Neuronal stem cell (in vitro differentiated cells): ENCODE results near the gene POM121.
"Not testable (repeated sequence)": the region's sequence is repeated elsewhere in the genome, so short reads cannot be mapped to it uniquely, and the experiment has no call there.

Source experiments
- DNase-seq: peaks from one replicate; pipeline ENCODE4 v3.0.0-alpha.2; 2013; ENCODE audit warnings: low spot score
- H2AFZ ChIP-seq: one replicate; pipeline ENCODE4 v1.6.1; 2013; ENCODE audit warnings: mild to moderate bottlenecking, low read length, inconsistent platforms
- H2AK5ac ChIP-seq: 2 replicates; pipeline ENCODE4 v1.6.1; 2013; ENCODE audit warnings: low read depth, mild to moderate bottlenecking, inconsistent platforms, low read length, moderate library complexity, mixed read lengths
- H2BK120ac ChIP-seq: 2 replicates; pipeline ENCODE4 v1.6.1; 2013; ENCODE audit warnings: low read depth, mild to moderate bottlenecking, inconsistent platforms, low read length, moderate library complexity, mixed read lengths
- H2BK12ac ChIP-seq: one replicate; pipeline ENCODE4 v1.6.1; 2013; ENCODE audit warnings: low read length, inconsistent platforms
- H2BK15ac ChIP-seq: 2 replicates; pipeline ENCODE4 v1.6.1; 2013; ENCODE audit warnings: mild to moderate bottlenecking, low read length, inconsistent platforms, mixed read lengths
- H2BK5ac ChIP-seq: one replicate; pipeline ENCODE4 v1.6.1; 2013; ENCODE audit warnings: inconsistent platforms, mild to moderate bottlenecking, low read length, moderate library complexity
- H3K14ac ChIP-seq: one replicate; pipeline ENCODE4 v1.6.1; 2013; ENCODE audit warnings: low read length, inconsistent platforms
- H3K18ac ChIP-seq: 2 replicates; pipeline ENCODE4 v1.6.1; 2013; ENCODE audit warnings: low read length, inconsistent platforms
- H3K23ac ChIP-seq: 2 replicates; pipeline ENCODE4 v1.6.1; 2013; ENCODE audit warnings: low read depth, mild to moderate bottlenecking, mixed read lengths, low read length, inconsistent platforms; ENCODE audit not compliant: poor library complexity
- H3K27ac ChIP-seq: replicated peaks from 3 replicates; pipeline ENCODE4 v1.5.1; 2013; ENCODE audit warnings: low read length, inconsistent platforms
- H3K27me3 ChIP-seq, 3 experiments: 2 replicates each; pipeline ENCODE4 v1.6.1; 2013; ENCODE audit warnings: low read length in 3 of 3, mild to moderate bottlenecking in 2 of 3, inconsistent platforms in 1 of 3, low read depth in 1 of 3, mixed read lengths in 1 of 3, moderate library complexity in 1 of 3; ENCODE audit not compliant: control insufficient read depth in 3 of 3, insufficient read depth in 3 of 3
- H3K36me3 ChIP-seq, 2 donors: replicated peaks in 1 of 2; 2 replicates each; pipeline ENCODE4 v1.6.1; 2013; ENCODE audit warnings: low read length in 2 of 2; ENCODE audit not compliant: control insufficient read depth in 2 of 2, insufficient read depth in 2 of 2
- H3K4ac ChIP-seq: 2 replicates; pipeline ENCODE4 v1.6.1; 2013; ENCODE audit warnings: inconsistent platforms, mild to moderate bottlenecking, low read length, moderate library complexity
- H3K4me1 ChIP-seq, 2 donors: 1 replicate in 1 of 2; 2 replicates in 1 of 2; pipeline ENCODE4 v1.6.1; 2013; ENCODE audit warnings: low read length in 2 of 2, low read depth in 1 of 2; ENCODE audit not compliant: control insufficient read depth in 2 of 2, insufficient read depth in 1 of 2
- H3K4me2 ChIP-seq: one replicate; pipeline ENCODE4 v1.6.1; 2013; ENCODE audit warnings: mild to moderate bottlenecking, low read length, inconsistent platforms; ENCODE audit not compliant: insufficient read depth, poor library complexity, severe bottlenecking
- H3K4me3 ChIP-seq, 2 donors: 2 replicates each; pipeline ENCODE4 v1.5.1; 2013; ENCODE audit warnings: low read length in 2 of 2, mild to moderate bottlenecking in 2 of 2, inconsistent platforms in 1 of 2, moderate library complexity in 1 of 2
- H3K79me1 ChIP-seq: one replicate; pipeline ENCODE4 v1.6.1; 2013; ENCODE audit warnings: low read depth, mild to moderate bottlenecking, inconsistent platforms, low read length, moderate library complexity
- H3K9ac ChIP-seq: one replicate; pipeline ENCODE4 v1.6.1; 2013; ENCODE audit warnings: mild to moderate bottlenecking, low read depth, low read length, inconsistent platforms; ENCODE audit not compliant: poor library complexity
- H3K9me3 ChIP-seq, 2 donors: replicated peaks in 1 of 2; 2 replicates each; pipeline versions ENCODE3 to v1.6.1; 2013; ENCODE audit warnings: low read length in 2 of 2, mild to moderate bottlenecking in 2 of 2, inconsistent platforms in 1 of 2, low read depth in 1 of 2, mixed read lengths in 1 of 2, moderate library complexity in 1 of 2; ENCODE audit not compliant: control insufficient read depth in 2 of 2, insufficient read depth in 1 of 2
- H4K8ac ChIP-seq: one replicate; pipeline ENCODE4 v1.6.1; 2013; ENCODE audit warnings: low read depth, mild to moderate bottlenecking, inconsistent platforms, low read length, moderate library complexity
- H4K91ac ChIP-seq: one replicate; pipeline ENCODE4 v1.6.1; 2013; ENCODE audit warnings: low read length, low read depth, mild to moderate bottlenecking, inconsistent platforms; ENCODE audit not compliant: poor library complexity
- WGBS, 2 donors: extraction: QIAGEN DNeasy Blood & Tissue Kit; methylation state at CpG; one replicate each; pipeline ENCODE4 v1.1.7; 2013; ENCODE audit warnings: missing lambda C conversion rate in 2 of 2, mixed read lengths in 1 of 2; ENCODE audit not compliant: insufficient read length in 2 of 2, insufficient replicate concordance in 1 of 2; ENCODE audit errors: extremely low coverage in 2 of 2; 5-methylcytosine and 5-hydroxymethylcytosine counted together

Gene POM121

GRCh38 chr7:72904740-72905139, 20.2 kb upstream of the POM121 start:
- not testable (repeated sequence) for H2AK5ac ChIP-seq, H3K27me3 ChIP-seq, H3K4me2 ChIP-seq, H3K9ac ChIP-seq, H3K4me3 ChIP-seq, H3K4ac ChIP-seq, H4K8ac ChIP-seq, H3K14ac ChIP-seq, H2BK15ac ChIP-seq, H3K18ac ChIP-seq, H3K79me1 ChIP-seq, H2AFZ ChIP-seq, H3K23ac ChIP-seq, H4K91ac ChIP-seq, H3K4me1 ChIP-seq, H3K27ac ChIP-seq, DNase-seq, H2BK120ac ChIP-seq, H2BK5ac ChIP-seq, H2BK12ac ChIP-seq
- WGBS, 2 donors: no CpG with 5 or more reads among the region's 6 CpGs
- peaks cover 0 to 12% of the 10 kb centered on the region in 2 donors for H3K9me3 ChIP-seq
- peaks cover 9 to 61% of the 10 kb centered on the region in 2 donors for H3K36me3 ChIP-seq

- H2BK120ac ChIP-seq, H3K4me1 ChIP-seq, H3K4me2 ChIP-seq, H2AFZ ChIP-seq, H3K14ac ChIP-seq, H3K18ac ChIP-seq, DNase-seq, H3K27me3 ChIP-seq, H3K9ac ChIP-seq, H4K91ac ChIP-seq, H3K23ac ChIP-seq, H3K27ac ChIP-seq, H3K79me1 ChIP-seq, H4K8ac ChIP-seq, H3K4ac ChIP-seq, H3K4me3 ChIP-seq, H2BK12ac ChIP-seq, H2BK15ac ChIP-seq, H2BK5ac ChIP-seq, H2AK5ac ChIP-seq, H3K9me3 ChIP-seq: not testable (repeated sequence)
- WGBS, 2 donors: no CpG with 5 or more reads among the region's 10 CpGs
- peaks cover 6 to 37% of the 10 kb centered on the region in 2 donors for H3K36me3 ChIP-seq
These were observed 16.5 kb upstream of the POM121 start for GRCh38 chr7:72908422-72908821.

GRCh38 chr7:72911395-72911794, 13.5 kb upstream of the POM121 start:
- H3K23ac ChIP-seq, H2BK12ac ChIP-seq, H2BK5ac ChIP-seq, H3K4ac ChIP-seq, H3K9ac ChIP-seq, H2BK120ac ChIP-seq, H3K27me3 ChIP-seq, H3K4me2 ChIP-seq, H3K4me1 ChIP-seq, H4K8ac ChIP-seq, H2AFZ ChIP-seq, H3K4me3 ChIP-seq, DNase-seq, H4K91ac ChIP-seq, H3K27ac ChIP-seq, H2BK15ac ChIP-seq, H3K9me3 ChIP-seq, H3K14ac ChIP-seq, H3K18ac ChIP-seq, H2AK5ac ChIP-seq, H3K79me1 ChIP-seq: not testable (repeated sequence)
- no CpG with 5 or more reads among the region's 12 CpGs for whole genome bisulfite sequencing, 2 donors
- peaks cover 9 to 28% of the 10 kb centered on the region in 2 donors for H3K36me3 ChIP-seq

- H2BK12ac ChIP-seq, H3K27ac ChIP-seq, H2BK15ac ChIP-seq, H3K14ac ChIP-seq, DNase-seq, H3K9ac ChIP-seq, H4K91ac ChIP-seq, H3K4ac ChIP-seq, H2BK120ac ChIP-seq, H4K8ac ChIP-seq, H3K9me3 ChIP-seq, H2BK5ac ChIP-seq, H3K79me1 ChIP-seq, H3K4me3 ChIP-seq, H3K18ac ChIP-seq, H3K23ac ChIP-seq, H3K27me3 ChIP-seq, H3K4me2 ChIP-seq, H2AFZ ChIP-seq, H2AK5ac ChIP-seq: not testable (repeated sequence)
- WGBS, 2 donors: no CpG with 5 or more reads among the region's 10 CpGs
- Histone ChIP-seq H3K4me1 (peaks cover 0 to 12% of the 10 kb centered on the region in 2 donors), H3K36me3 (peaks cover 9 to 25% of the 10 kb centered on the region in 2 donors)
These were observed 11.1 kb upstream of the POM121 start for GRCh38 chr7:72913750-72914149.
